Astrocyte (in vitro differentiated cells and primary cell): ENCODE measurements around the gene SGSM1. TPM values are rescaled to one million over a fixed set of nuclear protein-coding genes. Genes with fewer than 3 reads are reported as not detected.
A peak's percentile ranks its signal among the peaks of the same experiment; 100 is the strongest.
"Not testable (repeated sequence)": the region's sequence is repeated elsewhere in the genome, so short reads cannot be mapped to it uniquely, and the experiment has no call there.

ENCODE experiments used
- DNase-seq: peaks from one replicate; pipeline ENCODE4 v3.0.0-alpha.2; 2010; ENCODE audit warnings: low read depth
- FAIRE-seq: peaks from 2 replicates; lab custom pipeline; 2011; peaks lifted over from hg19 to GRCh38; lab: Jason Lieb, UNC
- H2AFZ ChIP-seq: 2 replicates; pipeline ENCODE4 v1.6.0; 2012; ENCODE audit warnings: low read depth, low read length, inconsistent platforms
- H3K27ac ChIP-seq: 2 replicates; pipeline ENCODE4 v1.5.1; 2011; ENCODE audit warnings: low read depth, low read length, inconsistent platforms
- H3K27me3 ChIP-seq: 2 replicates; pipeline ENCODE4 v1.6.0; 2011; ENCODE audit warnings: low read length, inconsistent platforms; ENCODE audit not compliant: insufficient read depth
- H3K36me3 ChIP-seq: 2 replicates; pipeline ENCODE4 v1.5.1; 2011; ENCODE audit warnings: low read length, inconsistent platforms; ENCODE audit not compliant: insufficient read depth
- H3K4me1 ChIP-seq: 2 replicates; pipeline ENCODE4 v1.5.1; 2011; ENCODE audit warnings: low read length, inconsistent platforms; ENCODE audit not compliant: insufficient read depth
- H3K4me2 ChIP-seq: 2 replicates; pipeline ENCODE4 v1.6.0; 2012; ENCODE audit warnings: low read length, inconsistent platforms
- H3K4me3 ChIP-seq: 2 replicates; pipeline ENCODE4 v1.5.1; 2011; ENCODE audit warnings: low read depth, mild to moderate bottlenecking, low read length, inconsistent platforms; ENCODE audit not compliant: insufficient read depth
- H3K79me2 ChIP-seq: 2 replicates; pipeline ENCODE4 v1.6.0; 2012; ENCODE audit warnings: mild to moderate bottlenecking, low read length, inconsistent platforms; ENCODE audit not compliant: insufficient read depth
- H3K9ac ChIP-seq: 2 replicates; pipeline ENCODE4 v1.6.0; 2012; ENCODE audit warnings: mild to moderate bottlenecking, low read length, inconsistent platforms
- H3K9me3 ChIP-seq: 2 replicates; pipeline ENCODE4 v1.5.1; 2012; ENCODE audit warnings: low read depth, mild to moderate bottlenecking, low read length, inconsistent platforms; ENCODE audit not compliant: insufficient read depth
- H4K20me1 ChIP-seq: 2 replicates; pipeline ENCODE4 v1.6.0; 2012; ENCODE audit warnings: low read length, inconsistent platforms; ENCODE audit not compliant: insufficient read depth
- H3K27ac Mint-ChIP-seq: one replicate; pipeline ENCODE4 v1.8.0; 2021; ENCODE audit warnings: mild to moderate bottlenecking, mixed read lengths; ENCODE audit not compliant: unreplicated experiment
- H3K27me3 Mint-ChIP-seq: one replicate; pipeline ENCODE4 v1.8.0; 2021; ENCODE audit warnings: low read depth, mixed read lengths; ENCODE audit not compliant: unreplicated experiment
- H3K36me3 Mint-ChIP-seq: one replicate; pipeline ENCODE4 v1.8.0; 2021; ENCODE audit warnings: low read depth, mixed read lengths; ENCODE audit not compliant: unreplicated experiment
- H3K4me1 Mint-ChIP-seq: one replicate; pipeline ENCODE4 v1.8.0; 2021; ENCODE audit warnings: low read depth, mixed read lengths; ENCODE audit not compliant: unreplicated experiment
- H3K4me3 Mint-ChIP-seq: one replicate; pipeline ENCODE4 v1.8.0; 2021; ENCODE audit warnings: mild to moderate bottlenecking, moderate library complexity, mixed read lengths; ENCODE audit not compliant: unreplicated experiment
- H3K9me3 Mint-ChIP-seq: one replicate; pipeline ENCODE4 v1.8.0; 2021; ENCODE audit warnings: mild to moderate bottlenecking, mixed read lengths; ENCODE audit not compliant: unreplicated experiment
- CTCF ChIP-seq: IDR thresholded peaks from 2 replicates; pipeline ENCODE4 v1.5.1; 2011; ENCODE audit warnings: low read depth, mild to moderate bottlenecking, inconsistent platforms, low read length, moderate library complexity; ENCODE audit not compliant: insufficient read depth
- EZH2 ChIP-seq: IDR thresholded peaks from 2 replicates; pipeline ENCODE4 v1.6.1; 2012; ENCODE audit warnings: mild to moderate bottlenecking, low read length, inconsistent platforms; ENCODE audit not compliant: insufficient read depth
- total RNA-seq: library from RNA; stranded (reverse); gene quantifications from 2 replicates; pipeline ENCODE4 v1.2.1, GENCODE V29; 2021

The SGSM1 gene
- total RNA-seq, 1 donor from 2014 or later: 0.05 TPM

DNA sequence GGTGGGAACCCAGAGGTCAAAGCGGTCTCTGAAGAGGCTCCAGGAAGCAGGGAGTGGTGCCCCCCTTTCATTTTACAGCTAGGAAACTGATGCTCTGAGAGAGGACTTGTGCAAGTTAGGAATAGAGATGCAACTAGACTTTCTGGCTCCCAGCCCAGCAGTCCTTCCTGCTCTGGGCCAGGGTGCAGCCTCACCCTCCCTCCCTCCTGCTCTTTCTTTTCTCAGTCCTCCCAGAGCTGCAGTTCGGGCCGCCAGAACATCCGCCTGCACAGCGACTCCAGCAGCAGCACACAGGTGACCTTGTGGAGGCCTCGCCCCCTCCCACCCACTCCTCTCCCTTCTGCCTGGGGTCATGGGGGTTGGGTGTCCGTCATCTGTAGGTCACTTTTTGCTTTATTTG is 89.0 kb downstream of the SGSM1 start:
- Histone ChIP-seq H4K20me1 (no peaks in the 10 kb centered on the region), H3K4me1 (peaks cover 12% of the 10 kb centered on the region), H2AFZ (no peak overlapping the region), H3K4me2 (peak overlapping the region; percentile 74), H3K27me3 (peaks cover 14% of the 10 kb centered on the region), H3K9me3 (peaks cover 3% of the 10 kb centered on the region), H3K9ac (no peak overlapping the region), H3K4me3 (peak overlapping the region; percentile 2), H3K36me3 (no peaks in the 10 kb centered on the region), H3K27ac (peak overlapping the region; percentile 2), H3K79me2 (no peaks in the 10 kb centered on the region)
- Mint-ChIP-seq H3K4me1 (peaks cover 6% of the 10 kb centered on the region), H3K4me3 (no peak overlapping the region), H3K27ac (no peak overlapping the region), H3K27me3 (peaks cover 18% of the 10 kb centered on the region), H3K9me3 (no peaks in the 10 kb centered on the region), H3K36me3 (no peaks in the 10 kb centered on the region)
- peak; percentile 44 for DNase-seq
- no peak for TF ChIP-seq EZH2
- TF ChIP-seq CTCF: no peak
- FAIRE-seq: no peak

DNA sequence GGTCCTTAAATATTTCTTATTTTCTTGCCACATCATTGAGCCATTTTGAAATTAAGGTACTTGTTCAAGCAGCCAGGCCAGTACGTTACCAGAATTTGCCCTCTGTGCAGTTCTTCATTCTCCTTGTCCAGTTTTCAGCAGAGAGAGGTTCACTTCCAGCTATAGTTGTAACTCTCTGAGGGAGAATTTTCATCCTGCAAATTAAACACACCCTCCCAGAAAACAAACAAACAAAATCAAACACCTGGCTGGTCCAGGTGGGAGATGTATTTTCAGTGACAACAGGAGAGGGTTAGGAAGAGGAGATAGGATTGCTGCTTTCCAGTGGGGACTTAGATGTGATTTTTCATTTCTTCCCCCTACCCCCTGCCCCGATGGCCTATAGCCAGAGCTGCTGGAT is 95.4 kb downstream of the SGSM1 start:
- Histone ChIP-seq H3K27ac (no peak overlapping the region), H3K4me3 (no peak overlapping the region), H3K9ac (no peak overlapping the region), H3K79me2 (no peaks in the 10 kb centered on the region), H3K36me3 (no peaks in the 10 kb centered on the region), H4K20me1 (no peaks in the 10 kb centered on the region), H3K4me1 (no peaks in the 10 kb centered on the region), H3K4me2 (no peak overlapping the region), H2AFZ (no peak overlapping the region), H3K27me3 (peaks cover 6% of the 10 kb centered on the region), H3K9me3 (no peaks in the 10 kb centered on the region)
- Mint-ChIP-seq H3K36me3 (peaks cover 2% of the 10 kb centered on the region), H3K4me1 (no peaks in the 10 kb centered on the region), H3K27me3 (peaks cover 4% of the 10 kb centered on the region), H3K9me3 (peaks cover 7% of the 10 kb centered on the region), H3K4me3 (no peak overlapping the region), H3K27ac (no peak overlapping the region)
- DNase-seq: no peak
- TF ChIP-seq CTCF (no peak), EZH2 (no peak)
- FAIRE-seq: no peak

DNA sequence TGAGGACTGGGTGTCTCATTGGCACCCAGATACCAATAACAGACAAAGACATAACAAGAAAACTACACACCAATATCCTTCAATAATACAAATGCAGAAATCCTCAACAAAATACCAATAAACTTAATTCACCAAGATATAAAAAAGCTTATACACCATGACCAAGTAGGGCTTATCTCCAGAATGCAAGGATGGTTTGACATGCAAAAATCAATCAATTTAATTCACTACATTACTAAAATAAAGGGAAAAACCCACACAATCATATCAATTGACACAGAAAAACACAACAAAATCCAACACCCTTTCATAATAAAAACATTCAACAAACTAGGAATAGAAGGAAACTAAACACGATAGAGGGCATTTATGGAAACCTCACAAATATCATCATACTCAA is 99.9 kb downstream of the SGSM1 start:
- H3K27ac ChIP-seq: no peak overlapping the region
- no peaks in the 10 kb centered on the region for H3K9me3 ChIP-seq
- no peak overlapping the region for H3K4me2 ChIP-seq
- Mint-ChIP-seq H3K27ac (no peak overlapping the region), H3K9me3 (peaks cover 10% of the 10 kb centered on the region), H3K27me3 (no peaks in the 10 kb centered on the region), H3K36me3 (peaks cover 2% of the 10 kb centered on the region), H3K4me3 (no peak overlapping the region), H3K4me1 (no peaks in the 10 kb centered on the region)
- no peaks in the 10 kb centered on the region for H3K36me3 ChIP-seq
- H3K79me2 ChIP-seq: no peaks in the 10 kb centered on the region
- DNase-seq (no peak), FAIRE-seq (no peak)
- no peaks in the 10 kb centered on the region for H3K27me3 ChIP-seq
- H4K20me1 ChIP-seq: no peaks in the 10 kb centered on the region
- no peak overlapping the region for H3K9ac ChIP-seq
- no peak for TF ChIP-seq EZH2
- no peak for TF ChIP-seq CTCF
- H3K4me3 ChIP-seq: no peak overlapping the region
- H3K4me1 ChIP-seq: no peaks in the 10 kb centered on the region
- no peak overlapping the region for H2AFZ ChIP-seq

DNA sequence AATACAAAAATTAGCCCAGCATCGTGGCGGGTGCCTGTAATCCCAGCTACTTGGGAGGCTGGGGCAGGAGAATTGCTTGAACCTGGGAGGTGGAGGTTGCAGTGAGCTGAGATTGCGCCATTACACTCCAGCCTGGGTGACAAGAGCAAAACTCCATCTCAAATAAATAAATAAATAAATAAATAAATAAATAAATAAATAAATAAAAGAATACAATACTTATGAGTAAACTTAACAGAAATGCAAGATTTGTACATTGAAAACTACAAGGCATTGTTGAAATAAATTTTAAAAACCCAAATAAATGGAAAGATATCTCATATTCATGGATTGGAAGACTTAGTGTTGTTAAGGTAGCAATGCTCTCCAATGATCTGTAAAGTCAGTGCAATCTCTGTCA is 101.1 kb downstream of the SGSM1 start:
- H4K20me1 ChIP-seq, H3K27ac Mint-ChIP-seq, H3K9ac ChIP-seq, H3K4me3 Mint-ChIP-seq, H3K4me1 ChIP-seq, H3K4me1 Mint-ChIP-seq, H3K9me3 Mint-ChIP-seq, H3K4me3 ChIP-seq, H3K36me3 ChIP-seq, H2AFZ ChIP-seq, H3K9me3 ChIP-seq, H3K27me3 Mint-ChIP-seq, H3K4me2 ChIP-seq, H3K36me3 Mint-ChIP-seq, FAIRE-seq, H3K27ac ChIP-seq, H3K27me3 ChIP-seq, DNase-seq, H3K79me2 ChIP-seq: not testable (repeated sequence)
